Naive B cell (primary cell): ENCODE measurements around the gene LAG3. TPM values are rescaled to one million over a fixed set of nuclear protein-coding genes. Genes with fewer than 3 reads are reported as not detected.
A peak's percentile ranks its signal among the peaks of the same experiment; 100 is the strongest.

Experiments used
- ATAC-seq, 2 donors: fragments of 150-1000 bp; cut with Tn5 transposase; 2 replicates each; pipeline ENCODE4 v1.10.0; 2021; ENCODE audit warnings: low read depth in 2 of 2, mild to moderate bottlenecking in 2 of 2, moderate library complexity in 2 of 2
- DNase-seq: peaks from one replicate; pipeline ENCODE4 v3.0.0; 2022
- H3K27ac Mint-ChIP-seq, 6 donors: one replicate each; pipeline ENCODE4 v1.8.0; 2020 to 2022; ENCODE audit warnings: mild to moderate bottlenecking in 6 of 6, mixed read lengths in 6 of 6, moderate library complexity in 5 of 6, inconsistent platforms in 2 of 6
- H3K27me3 Mint-ChIP-seq, 3 donors: one replicate each; pipeline ENCODE4 v1.8.0; 2021 to 2022; ENCODE audit warnings: mixed read lengths in 3 of 3, mild to moderate bottlenecking in 1 of 3
- H3K36me3 Mint-ChIP-seq, 2 donors: one replicate each; pipeline ENCODE4 v1.8.0; 2020 to 2022; ENCODE audit warnings: mixed read lengths in 2 of 2, inconsistent platforms in 1 of 2, mild to moderate bottlenecking in 1 of 2
- H3K4me1 Mint-ChIP-seq, 3 donors: one replicate each; pipeline ENCODE4 v1.8.0; 2020 to 2022; ENCODE audit warnings: mixed read lengths in 3 of 3, inconsistent platforms in 1 of 3, mild to moderate bottlenecking in 1 of 3, moderate library complexity in 1 of 3
- H3K4me3 Mint-ChIP-seq, 8 donors: one replicate each; pipeline ENCODE4 v1.8.0; 2020 to 2022; ENCODE audit warnings: mild to moderate bottlenecking in 8 of 8, mixed read lengths in 8 of 8, moderate library complexity in 8 of 8, inconsistent platforms in 2 of 8
- H3K9me3 Mint-ChIP-seq, 7 donors: one replicate each; pipeline ENCODE4 v1.8.0; 2020 to 2022; ENCODE audit warnings: mixed read lengths in 7 of 7, mild to moderate bottlenecking in 5 of 7, inconsistent platforms in 2 of 7, moderate library complexity in 1 of 7
- polyA plus RNA-seq, 6 donors: library from polyadenylated mRNA; unstranded; fragments of 300-500 nt; fragmentation: Illumina TruSeq; gene quantifications; one replicate each; pipeline ENCODE4 v1.2.3, GENCODE V29; 2021; ENCODE audit warnings: low read depth in 6 of 6

LAG3 gene
- polyA plus RNA-seq, 6 donors from 2014 or later: 0.16 to 0.17 TPM; not detected in 4

- peaks cover 31 to 66% (median 63%) of the 10 kb centered on the region in 3 donors for H3K27me3 Mint-ChIP-seq
- ATAC-seq (no peak), DNase-seq (no peak)
- H3K4me3 Mint-ChIP-seq: no peak overlapping the region
- H3K9me3 Mint-ChIP-seq: no peaks in the 10 kb centered on the region
- H3K4me1 Mint-ChIP-seq: peaks cover 12 to 17% (median 17%) of the 10 kb centered on the region in 3 donors
- H3K36me3 Mint-ChIP-seq: no peaks in the 10 kb centered on the region
- H3K27ac Mint-ChIP-seq: no peak overlapping the region
Observed at GRCh38 chr12:6818222-6818621, 45.9 kb downstream of the LAG3 start.

- H3K36me3 Mint-ChIP-seq: no peaks in the 10 kb centered on the region
- no peak for DNase-seq
- H3K27me3 Mint-ChIP-seq: peaks cover 32 to 70% (median 67%) of the 10 kb centered on the region in 3 donors
- no peak overlapping the region for H3K27ac Mint-ChIP-seq
- H3K4me1 Mint-ChIP-seq: peaks cover 12 to 17% (median 17%) of the 10 kb centered on the region in 3 donors
- no peak for ATAC-seq
- no peaks in the 10 kb centered on the region for H3K9me3 Mint-ChIP-seq
- H3K4me3 Mint-ChIP-seq: no peak overlapping the region
Observed at GRCh38 chr12:6818645-6819044, 46.3 kb downstream of the LAG3 start.

DNA sequence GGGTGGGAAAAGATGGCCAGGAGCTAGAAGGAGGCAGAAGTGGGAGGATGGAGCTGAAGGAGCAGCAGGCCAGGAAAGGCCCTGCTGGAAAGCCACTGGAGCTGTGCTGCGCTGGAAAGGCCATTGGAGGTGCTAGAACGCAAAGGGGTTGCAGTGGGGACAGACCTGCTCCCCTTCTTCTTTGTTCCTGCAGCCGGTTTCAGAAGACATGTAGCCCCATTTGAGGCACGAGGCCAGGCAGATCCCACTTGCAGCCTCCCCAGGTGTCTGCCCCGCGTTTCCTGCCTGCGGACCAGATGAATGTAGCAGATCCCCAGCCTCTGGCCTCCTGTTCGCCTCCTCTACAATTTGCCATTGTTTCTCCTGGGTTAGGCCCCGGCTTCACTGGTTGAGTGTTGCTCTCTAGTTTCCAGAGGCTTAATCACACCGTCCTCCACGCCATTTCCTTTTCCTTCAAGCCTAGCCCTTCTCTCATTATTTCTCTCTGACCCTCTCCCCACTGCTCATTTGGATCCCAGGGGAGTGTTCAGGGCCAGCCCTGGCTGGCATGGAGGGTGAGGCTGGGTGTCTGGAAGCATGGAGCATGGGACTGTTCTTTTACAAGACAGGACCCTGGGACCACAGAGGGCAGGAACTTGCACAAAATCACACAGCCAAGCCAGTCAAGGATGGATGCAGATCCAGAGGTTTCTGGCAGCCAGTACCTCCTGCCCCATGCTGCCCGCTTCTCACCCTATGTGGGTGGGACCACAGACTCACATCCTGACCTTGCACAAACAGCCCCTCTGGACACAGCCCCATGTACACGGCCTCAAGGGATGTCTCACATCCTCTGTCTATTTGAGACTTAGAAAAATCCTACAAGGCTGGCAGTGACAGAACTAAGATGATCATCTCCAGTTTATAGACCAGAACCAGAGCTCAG is 47.0 kb downstream of the LAG3 start:
- no peak for DNase-seq
- peak overlapping the region in 1 of 6 donors; percentile 94 for H3K27ac Mint-ChIP-seq
- H3K27me3 Mint-ChIP-seq: peaks cover 38 to 72% (median 68%) of the 10 kb centered on the region in 3 donors
- no peaks in the 10 kb centered on the region for H3K9me3 Mint-ChIP-seq
- no peak overlapping the region for H3K4me3 Mint-ChIP-seq
- no peaks in the 10 kb centered on the region for H3K36me3 Mint-ChIP-seq
- H3K4me1 Mint-ChIP-seq: peaks cover 12 to 17% (median 17%) of the 10 kb centered on the region in 3 donors
- ATAC-seq: no peak

DNA sequence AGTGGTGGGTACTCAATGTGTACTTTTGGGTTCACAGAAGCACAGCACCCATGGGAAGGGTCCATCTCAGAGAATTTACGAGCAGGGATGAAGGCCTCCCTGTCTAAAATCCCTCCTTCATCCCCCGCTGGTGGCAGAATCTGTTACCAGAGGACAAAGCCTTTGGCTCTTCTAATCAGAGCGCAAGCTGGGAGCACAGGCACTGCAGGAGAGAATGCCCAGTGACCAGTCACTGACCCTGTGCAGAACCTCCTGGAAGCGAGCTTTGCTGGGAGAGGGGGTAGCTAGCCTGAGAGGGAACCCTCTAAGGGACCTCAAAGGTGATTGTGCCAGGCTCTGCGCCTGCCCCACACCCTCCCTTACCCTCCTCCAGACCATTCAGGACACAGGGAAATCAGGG is 47.8 kb downstream of the LAG3 start:
- H3K4me3 Mint-ChIP-seq: no peak overlapping the region
- H3K9me3 Mint-ChIP-seq: no peaks in the 10 kb centered on the region
- H3K27ac Mint-ChIP-seq: no peak overlapping the region
- no peak for DNase-seq
- H3K4me1 Mint-ChIP-seq: peaks cover 17 to 18% (median 17%) of the 10 kb centered on the region in 3 donors
- peaks cover 45 to 74% (median 72%) of the 10 kb centered on the region in 3 donors for H3K27me3 Mint-ChIP-seq
- ATAC-seq: no peak
- peaks cover 0 to 4% of the 10 kb centered on the region in 2 donors for H3K36me3 Mint-ChIP-seq

GRCh38 chr12:6821591-6822425 is 49.5 kb downstream of the LAG3 start, which contains the start of gene GPR162:
Gene GPR162, plus strand, starts transcription at chr12:6821821. Its CDS starts 2,078 bp downstream, at chr12:6823899.
- DNase-seq (no peak), ATAC-seq (no peak)
- Mint-ChIP-seq H3K27me3 (peaks cover 53 to 89% (median 84%) of the 10 kb centered on the region in 3 donors), H3K9me3 (no peaks in the 10 kb centered on the region), H3K4me1 (peaks cover 19 to 28% (median 24%) of the 10 kb centered on the region in 3 donors), H3K27ac (peak within 1 kb of the TSS in 3 of 6 donors; percentile 56 to 84 (median 81)), H3K36me3 (peaks cover 0 to 9% of the 10 kb centered on the region in 2 donors), H3K4me3 (peak within 1 kb of the TSS in 7 of 8 donors; percentile 29 to 73 (median 53))

DNA sequence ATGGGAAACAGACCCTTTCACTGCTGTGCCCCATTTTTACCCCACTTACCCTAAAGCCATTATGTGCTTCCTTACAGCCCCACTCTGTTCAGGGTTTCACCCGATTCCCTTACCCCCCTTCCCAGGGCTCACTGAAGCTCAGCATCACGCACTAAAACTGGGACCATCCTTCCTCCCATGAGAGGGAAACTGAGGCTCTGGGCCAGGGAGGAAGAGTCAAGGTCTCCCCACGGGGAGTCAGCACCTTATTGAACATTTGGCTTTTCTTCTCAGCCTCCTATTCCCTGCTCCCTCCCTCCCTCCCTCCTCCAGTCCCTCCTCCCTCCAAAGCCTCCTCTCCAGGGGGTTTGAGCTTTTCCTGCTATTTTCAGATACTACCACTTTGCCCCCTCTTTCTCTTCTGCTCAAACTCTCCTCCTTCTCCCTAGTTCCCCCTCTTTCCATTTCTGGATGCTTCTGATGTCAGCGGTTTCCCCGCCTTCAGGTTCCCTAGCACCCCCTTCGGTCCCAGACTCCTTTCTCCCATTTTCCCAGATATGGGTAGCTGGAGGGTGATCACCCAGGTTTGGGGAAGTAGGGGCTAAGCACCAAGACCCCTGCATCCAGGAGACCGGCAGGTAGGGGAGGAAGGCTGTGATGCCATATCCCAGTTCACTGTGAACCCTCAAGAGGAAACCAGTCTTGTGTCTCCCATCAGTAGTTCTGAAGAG is 50.3 kb downstream of the LAG3 start:
- H3K9me3 Mint-ChIP-seq: no peaks in the 10 kb centered on the region
- H3K4me1 Mint-ChIP-seq: peaks cover 25 to 36% (median 29%) of the 10 kb centered on the region in 3 donors
- peaks cover 0 to 15% of the 10 kb centered on the region in 2 donors for H3K36me3 Mint-ChIP-seq
- peaks cover 61 to 93% (median 89%) of the 10 kb centered on the region in 3 donors for H3K27me3 Mint-ChIP-seq
- peak overlapping the region in 3 of 6 donors; percentile 11 to 78 (median 70) for H3K27ac Mint-ChIP-seq
- no peak for DNase-seq
- ATAC-seq: no peak
- peak overlapping the region in 4 of 8 donors; percentile 14 to 48 (median 24) for H3K4me3 Mint-ChIP-seq

- Mint-ChIP-seq H3K27ac (peak overlapping the region in 2 of 6 donors; percentile 70 to 78), H3K4me3 (peak overlapping the region in 1 of 8 donors; percentile 14), H3K27me3 (peaks cover 66 to 93% (median 92%) of the 10 kb centered on the region in 3 donors), H3K4me1 (peaks cover 29 to 41% (median 31%) of the 10 kb centered on the region in 3 donors), H3K9me3 (no peaks in the 10 kb centered on the region), H3K36me3 (peaks cover 0 to 21% of the 10 kb centered on the region in 2 donors)
- DNase-seq (no peak), ATAC-seq (no peak)
Observed at GRCh38 chr12:6823182-6824084, 51.1 kb downstream of the LAG3 start.

DNA sequence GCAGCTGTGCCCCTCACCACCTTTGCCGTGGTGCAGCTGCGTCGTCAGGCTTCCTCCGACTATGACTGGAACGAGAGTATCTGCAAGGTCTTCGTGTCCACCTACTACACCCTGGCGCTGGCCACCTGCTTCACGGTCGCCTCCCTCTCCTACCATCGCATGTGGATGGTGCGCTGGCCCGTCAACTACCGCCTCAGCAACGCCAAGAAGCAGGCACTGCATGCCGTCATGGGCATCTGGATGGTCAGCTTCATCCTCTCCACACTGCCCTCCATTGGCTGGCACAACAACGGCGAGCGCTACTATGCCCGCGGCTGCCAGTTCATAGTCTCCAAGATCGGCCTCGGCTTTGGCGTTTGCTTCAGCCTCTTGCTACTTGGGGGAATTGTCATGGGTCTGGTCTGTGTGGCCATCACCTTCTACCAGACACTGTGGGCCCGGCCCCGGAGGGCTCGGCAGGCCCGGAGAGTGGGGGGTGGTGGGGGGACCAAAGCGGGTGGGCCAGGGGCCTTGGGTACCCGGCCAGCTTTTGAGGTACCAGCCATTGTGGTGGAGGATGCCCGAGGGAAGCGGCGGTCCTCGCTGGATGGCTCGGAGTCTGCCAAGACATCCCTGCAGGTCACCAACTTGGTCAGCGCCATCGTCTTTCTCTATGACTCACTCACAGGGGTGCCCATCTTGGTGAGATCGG is 51.9 kb downstream of the LAG3 start:
- Mint-ChIP-seq H3K4me1 (peaks cover 33 to 46% (median 36%) of the 10 kb centered on the region in 3 donors), H3K27ac (no peak overlapping the region), H3K4me3 (peak overlapping the region in 2 of 8 donors; percentile 47 to 68), H3K9me3 (no peaks in the 10 kb centered on the region), H3K27me3 (peaks cover 70 to 97% (median 95%) of the 10 kb centered on the region in 3 donors), H3K36me3 (peaks cover 0 to 21% of the 10 kb centered on the region in 2 donors)
- DNase-seq (no peak), ATAC-seq (no peak)

DNA sequence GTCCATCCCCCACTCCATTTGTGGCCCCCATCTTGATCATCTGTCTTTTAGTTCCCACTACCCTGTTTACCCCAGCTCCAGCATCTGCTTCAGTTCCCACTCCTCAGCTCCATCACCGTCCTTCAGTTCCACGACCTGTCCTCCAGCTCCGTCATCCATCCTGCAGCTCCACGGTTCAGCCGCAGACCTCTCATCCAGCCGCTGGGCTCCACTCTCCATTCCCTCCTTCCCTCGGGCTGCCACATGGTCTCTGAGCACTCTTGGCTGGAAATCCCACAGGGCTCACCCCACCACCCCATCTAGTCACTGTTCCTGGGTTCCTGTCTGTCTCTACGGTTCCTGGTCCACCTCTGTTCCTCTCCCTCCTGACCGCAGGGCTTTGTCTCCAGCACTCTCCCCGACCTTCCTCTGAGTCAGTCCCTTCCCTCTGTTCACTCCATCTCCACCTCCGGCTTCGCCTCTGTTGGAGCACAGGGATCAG is 52.6 kb downstream of the LAG3 start:
- peaks cover 36 to 51% (median 40%) of the 10 kb centered on the region in 3 donors for H3K4me1 Mint-ChIP-seq
- no peak overlapping the region for H3K27ac Mint-ChIP-seq
- no peaks in the 10 kb centered on the region for H3K9me3 Mint-ChIP-seq
- H3K27me3 Mint-ChIP-seq: peaks cover 68 to 98% (median 95%) of the 10 kb centered on the region in 3 donors
- peaks cover 0 to 21% of the 10 kb centered on the region in 2 donors for H3K36me3 Mint-ChIP-seq
- DNase-seq (no peak), ATAC-seq (no peak)
- no peak overlapping the region for H3K4me3 Mint-ChIP-seq

GRCh38 chr12:6825398-6826124 is 53.2 kb downstream of the LAG3 start:
- H3K9me3 Mint-ChIP-seq: no peaks in the 10 kb centered on the region
- H3K27me3 Mint-ChIP-seq: peaks cover 65 to 99% (median 96%) of the 10 kb centered on the region in 3 donors
- peaks cover 36 to 51% (median 40%) of the 10 kb centered on the region in 3 donors for H3K4me1 Mint-ChIP-seq

More at GRCh38 chr12:6825398-6826124, 53.2 kb downstream of the LAG3 start:
- DNase-seq (peak; percentile 63), ATAC-seq (peak; percentile 51 to 57)
- Mint-ChIP-seq H3K27ac (no peak overlapping the region), H3K36me3 (peaks cover 0 to 21% of the 10 kb centered on the region in 2 donors), H3K4me3 (peak overlapping the region in 4 of 8 donors; percentile 1 to 23 (median 21))
